Cardiac fibroblast (primary cell): ENCODE measurements around the gene PKIG.

Experiments used
- DNase-seq, 2 donors: peaks; one replicate each; pipeline versions ENCODE4 v3.0.0 to v3.0.0-alpha.2; 2010; ENCODE audit warnings: low read depth in 2 of 2
- H3K4me3 ChIP-seq, 2 donors: replicated peaks in 1 of 2; 1 replicate in 1 of 2; 2 replicates in 1 of 2; pipeline ENCODE4 v1.5.1; 2011; ENCODE audit warnings: low read depth in 2 of 2, low read length in 2 of 2, mild to moderate bottlenecking in 2 of 2, moderate library complexity in 1 of 2
- CTCF ChIP-seq: IDR thresholded peaks from one replicate; pipeline ENCODE4 v1.5.1; 2011; ENCODE audit warnings: low read depth, mild to moderate bottlenecking, low read length, inconsistent platforms

The PKIG gene

GRCh38 chr20:44582311-44583025 is at the start of gene PKIG:
Gene PKIG (plus strand): TSS chr20:44582579. CDS start chr20:44614557, 31,978 bp downstream.
- TF ChIP-seq CTCF: no peak
- H3K4me3 ChIP-seq: peak within 1 kb of the TSS; percentile 50 to 65
- DNase-seq: peak; percentile 90 to 92

GRCh38 chr20:44532981-44533331 is 49.4 kb upstream of the PKIG start:
- H3K4me3 ChIP-seq: no peak overlapping the region
- DNase-seq: peak in 1 of 2 donors; percentile 42
- no peak for TF ChIP-seq CTCF

GRCh38 chr20:44533928-44534327 is 48.5 kb upstream of the PKIG start:
- TF ChIP-seq CTCF: no peak
- no peak overlapping the region for H3K4me3 ChIP-seq
- no peak for DNase-seq

- no peak for TF ChIP-seq CTCF
- no peak for DNase-seq
- no peak overlapping the region for H3K4me3 ChIP-seq
Measured at GRCh38 chr20:44536175-44536574, 46.2 kb upstream of the PKIG start.

GRCh38 chr20:44537993-44538392 is 44.4 kb upstream of the PKIG start:
- peak; percentile 19 to 46 for DNase-seq
- peak; percentile 18 for TF ChIP-seq CTCF

GRCh38 chr20:44540834-44541233 is 41.5 kb upstream of the PKIG start:
- DNase-seq: peak; percentile 58 to 82
- no peak overlapping the region for H3K4me3 ChIP-seq
- no peak for TF ChIP-seq CTCF

More at GRCh38 chr20:44537993-44538392, 44.4 kb upstream of the PKIG start:
- H3K4me3 ChIP-seq: no peak overlapping the region

GRCh38 chr20:44541992-44542391 is 40.4 kb upstream of the PKIG start:
- no peak for TF ChIP-seq CTCF
- peak in 1 of 2 donors; percentile 44 for DNase-seq
- H3K4me3 ChIP-seq: no peak overlapping the region
